ENCODE results near the gene BSG.
"Not testable (repeated sequence)": the region's sequence is repeated elsewhere in the genome, so short reads cannot be mapped to it uniquely, and the experiment has no call there.

BSG gene

DNA sequence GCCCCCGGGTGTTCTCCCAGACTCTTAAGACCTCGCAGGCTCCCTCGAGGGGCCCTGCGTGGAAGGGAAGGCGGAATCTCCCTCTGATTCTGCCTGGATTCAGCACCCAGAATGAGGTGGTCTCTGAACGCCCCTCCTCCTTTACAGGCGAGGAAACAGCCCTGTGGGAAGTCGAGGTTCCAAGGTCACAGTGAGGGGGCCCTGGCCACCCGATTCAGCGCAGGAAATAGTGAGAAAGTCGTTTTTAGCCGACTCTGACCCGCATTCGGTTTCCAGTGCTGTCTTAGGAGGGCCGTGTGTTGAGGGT is 1.1 kb downstream of the BSG start:
- DNase-seq, result no peak

DNA sequence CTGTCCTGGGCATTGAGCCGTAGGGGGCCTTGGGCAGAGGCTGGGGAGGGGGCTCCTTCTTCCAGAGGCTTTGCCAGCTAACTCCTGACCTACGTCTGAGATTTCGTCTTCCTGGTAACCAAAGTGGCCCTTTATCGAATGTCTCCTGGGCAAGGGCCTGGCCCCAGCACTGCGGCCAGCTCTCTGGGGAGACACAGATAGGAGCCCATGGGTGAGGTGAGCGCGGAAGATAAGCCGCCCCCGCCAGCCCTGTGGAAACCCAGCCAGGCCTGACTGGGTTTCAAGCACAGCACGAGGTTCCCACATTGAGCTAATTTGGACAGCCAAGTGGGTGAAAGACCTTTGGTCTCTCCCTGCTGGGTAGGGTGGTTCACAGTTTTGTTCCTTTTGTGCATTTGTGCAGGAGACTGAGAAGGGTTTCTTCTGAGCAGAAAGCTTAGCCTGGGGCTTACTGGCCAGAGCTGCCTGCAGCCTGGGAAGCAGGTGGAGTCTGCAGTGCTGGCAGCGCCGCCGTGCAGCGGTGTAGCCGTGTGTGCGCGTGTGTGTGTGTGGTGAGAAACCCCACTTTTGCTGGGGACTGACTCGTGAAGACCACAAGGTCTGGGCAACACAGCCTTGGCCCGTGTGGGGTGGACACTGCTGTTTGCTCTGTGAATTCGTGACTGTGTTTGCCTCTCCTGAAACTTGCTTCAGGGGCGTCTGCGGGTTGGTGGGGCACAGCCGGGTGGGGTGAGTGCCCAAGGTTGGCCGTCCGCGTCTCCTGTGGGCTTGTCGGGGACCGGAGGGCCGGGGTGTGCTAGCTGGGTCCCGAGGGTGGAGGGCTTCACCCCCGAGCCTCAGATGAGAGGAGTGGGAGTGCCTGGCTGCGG is 2.5 kb downstream of the BSG start:
- no peak for DNase-seq

DNA sequence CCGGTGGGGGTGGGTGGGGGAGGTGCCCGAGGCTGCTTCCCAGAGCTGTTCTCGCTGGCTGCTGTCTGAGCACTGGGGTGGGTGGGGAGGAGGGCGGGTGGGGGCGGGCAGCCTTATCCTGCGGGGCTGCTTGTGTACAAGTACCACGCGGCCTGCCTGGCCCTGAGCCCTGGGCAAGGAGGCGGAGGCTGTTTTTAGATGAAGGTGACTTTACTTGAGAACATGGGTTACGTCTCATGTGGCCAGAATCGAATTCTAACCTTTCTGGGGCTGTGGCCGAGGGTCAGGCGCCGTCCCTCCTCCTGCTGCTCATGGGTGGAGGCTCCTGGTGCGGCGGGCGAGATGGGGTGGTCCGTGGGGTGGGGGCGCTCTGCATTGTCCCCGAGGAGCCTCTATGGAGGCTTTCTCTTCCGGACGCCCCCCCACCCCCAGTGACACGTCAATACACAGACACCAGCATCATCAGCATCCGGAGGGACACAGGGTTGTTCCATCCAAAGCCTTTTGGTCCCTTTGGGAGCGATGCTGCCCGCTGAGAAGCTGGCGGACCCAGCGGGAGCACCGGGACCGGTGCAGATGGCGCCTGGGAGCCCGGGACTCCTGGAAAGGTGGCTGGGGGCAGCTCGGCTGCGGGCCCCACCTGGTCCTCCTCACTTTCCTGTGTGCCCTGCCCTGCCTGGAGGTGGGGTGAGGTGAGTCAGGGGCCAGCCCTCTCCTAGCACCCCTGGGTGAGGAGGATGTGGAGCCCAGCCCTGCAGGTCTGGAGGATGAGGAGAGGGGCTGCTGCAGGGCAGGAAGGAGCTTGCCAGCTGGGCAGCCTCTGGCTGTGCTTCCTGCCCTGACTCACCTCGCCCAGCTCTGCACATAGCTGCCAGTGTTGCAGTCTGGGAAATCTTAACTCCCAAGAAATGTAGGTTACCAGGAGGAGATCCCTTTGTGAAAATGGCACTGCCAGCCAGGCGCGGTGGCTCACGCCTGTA is 3.4 kb downstream of the BSG start:
- no peak for DNase-seq

DNA sequence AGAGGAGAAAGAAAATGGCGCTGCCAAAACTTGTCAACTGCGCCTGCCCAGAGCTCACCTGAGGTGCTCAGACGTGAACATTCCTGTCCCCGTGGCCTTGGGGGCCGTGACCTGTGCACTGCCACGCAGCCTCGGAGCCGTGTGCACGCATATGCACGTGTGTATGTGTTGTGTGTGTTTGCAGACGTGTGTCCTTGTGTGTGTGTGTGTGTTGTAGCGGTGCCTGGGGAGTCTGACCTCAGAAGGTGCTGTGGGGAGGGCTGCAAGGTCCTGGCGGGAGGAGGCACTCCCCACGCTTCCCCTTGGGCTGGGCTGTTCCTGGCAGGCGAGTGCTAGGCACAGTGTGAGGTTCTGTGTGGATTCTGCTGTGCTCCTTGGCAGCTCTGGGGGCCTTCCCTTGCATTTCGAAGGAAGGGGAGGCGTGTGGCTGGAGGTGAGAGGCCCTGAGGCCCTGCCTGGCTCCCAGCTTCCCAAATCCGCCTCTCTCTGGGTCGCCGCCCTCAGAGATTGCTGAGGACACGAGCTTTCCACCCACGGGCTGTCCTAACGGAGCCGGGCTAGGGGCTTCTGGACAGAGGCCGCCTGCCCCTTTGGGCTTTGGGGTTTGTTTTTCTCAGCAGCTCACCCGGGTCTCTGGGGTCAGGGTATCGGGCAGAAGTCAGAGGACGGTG is 4.5 kb downstream of the BSG start:
- DNase-seq, result no peak

DNA sequence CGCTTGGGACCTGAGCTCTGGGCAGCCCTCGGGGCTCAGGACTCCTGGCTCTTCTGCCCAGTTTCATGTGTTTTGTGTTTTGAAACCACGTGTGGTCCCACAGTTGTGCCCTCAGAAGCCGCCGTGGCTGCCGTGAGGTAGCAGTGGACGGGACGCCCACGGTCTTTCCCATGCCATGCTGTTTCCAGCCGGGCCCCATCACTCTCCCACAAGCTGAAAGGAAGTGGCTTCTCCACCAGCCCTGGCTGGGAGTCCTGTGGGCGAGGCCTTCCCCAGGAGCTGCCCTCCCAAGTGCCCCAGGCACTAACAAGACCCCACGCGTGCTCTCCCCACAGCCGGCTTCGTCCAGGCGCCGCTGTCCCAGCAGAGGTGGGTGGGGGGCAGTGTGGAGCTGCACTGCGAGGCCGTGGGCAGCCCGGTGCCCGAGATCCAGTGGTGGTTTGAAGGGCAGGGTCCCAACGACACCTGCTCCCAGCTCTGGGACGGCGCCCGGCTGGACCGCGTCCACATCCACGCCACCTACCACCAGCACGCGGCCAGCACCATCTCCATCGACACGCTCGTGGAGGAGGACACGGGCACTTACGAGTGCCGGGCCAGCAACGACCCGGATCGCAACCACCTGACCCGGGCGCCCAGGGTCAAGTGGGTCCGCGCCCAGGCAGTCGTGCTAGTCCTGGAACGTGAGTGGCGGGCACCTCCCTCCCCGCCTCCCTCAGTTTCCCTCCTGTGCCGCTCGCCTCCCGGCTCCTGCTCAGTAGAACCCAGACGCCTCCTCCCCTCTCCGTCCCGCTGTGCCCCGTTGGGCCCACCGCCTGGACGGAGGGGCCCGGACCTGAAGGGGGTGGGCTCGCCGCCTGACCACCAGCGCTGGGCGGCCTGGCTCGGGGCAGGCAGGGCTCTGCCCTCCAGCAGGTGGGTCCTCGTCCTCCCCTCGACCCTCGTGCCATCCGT is 5.3 kb downstream of the BSG start:
- no peak for DNase-seq

DNA sequence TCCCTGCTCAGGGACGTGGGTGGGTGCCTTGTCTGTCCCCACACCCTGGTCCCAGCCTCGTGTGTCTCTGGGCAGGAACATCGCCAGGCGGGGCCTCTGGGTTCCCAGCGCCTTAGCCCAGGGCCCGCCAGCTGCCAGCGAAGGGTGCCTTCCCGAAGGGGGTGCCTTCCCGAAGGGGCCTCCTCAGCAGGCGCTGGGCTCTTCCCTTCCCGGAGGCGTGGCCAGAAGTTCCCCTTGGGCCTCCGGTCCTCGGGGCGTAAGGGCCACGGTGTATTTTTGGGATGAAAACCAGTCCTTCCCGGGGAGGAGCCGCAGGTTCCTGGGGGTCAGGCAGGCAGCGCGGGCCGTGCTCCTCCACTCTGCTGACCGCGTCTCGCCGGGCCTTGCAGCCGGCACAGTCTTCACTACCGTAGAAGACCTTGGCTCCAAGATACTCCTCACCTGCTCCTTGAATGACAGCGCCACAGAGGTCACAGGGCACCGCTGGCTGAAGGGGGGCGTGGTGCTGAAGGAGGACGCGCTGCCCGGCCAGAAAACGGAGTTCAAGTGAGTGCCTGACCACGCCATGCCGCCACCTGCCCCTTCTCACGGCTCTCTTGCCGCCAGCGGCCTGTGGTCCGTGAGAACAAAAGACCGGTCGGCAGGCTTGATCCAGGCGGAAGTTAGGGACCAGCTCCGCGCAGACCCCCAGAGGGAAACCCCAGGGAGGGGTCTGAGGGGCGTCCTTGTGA is 6.9 kb downstream of the BSG start:
- DNase-seq, result no peak

DNA sequence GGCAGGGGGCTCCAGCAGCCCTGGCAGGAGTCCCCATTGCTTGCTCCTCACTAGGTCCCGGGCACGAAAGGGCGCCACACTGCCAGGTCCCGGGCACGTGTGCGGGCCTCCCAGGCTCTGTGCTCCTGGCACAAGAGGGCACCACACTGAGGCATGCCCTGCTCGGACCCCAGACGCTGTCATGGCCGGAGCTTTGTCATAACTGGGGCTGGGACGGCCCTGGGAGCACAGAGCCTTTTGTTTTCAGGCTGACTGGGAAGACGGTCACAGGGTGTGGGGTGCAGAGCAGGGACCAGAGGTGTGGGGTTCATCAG is 7.4 kb downstream of the BSG start:
- DNase-seq, result no peak

DNA sequence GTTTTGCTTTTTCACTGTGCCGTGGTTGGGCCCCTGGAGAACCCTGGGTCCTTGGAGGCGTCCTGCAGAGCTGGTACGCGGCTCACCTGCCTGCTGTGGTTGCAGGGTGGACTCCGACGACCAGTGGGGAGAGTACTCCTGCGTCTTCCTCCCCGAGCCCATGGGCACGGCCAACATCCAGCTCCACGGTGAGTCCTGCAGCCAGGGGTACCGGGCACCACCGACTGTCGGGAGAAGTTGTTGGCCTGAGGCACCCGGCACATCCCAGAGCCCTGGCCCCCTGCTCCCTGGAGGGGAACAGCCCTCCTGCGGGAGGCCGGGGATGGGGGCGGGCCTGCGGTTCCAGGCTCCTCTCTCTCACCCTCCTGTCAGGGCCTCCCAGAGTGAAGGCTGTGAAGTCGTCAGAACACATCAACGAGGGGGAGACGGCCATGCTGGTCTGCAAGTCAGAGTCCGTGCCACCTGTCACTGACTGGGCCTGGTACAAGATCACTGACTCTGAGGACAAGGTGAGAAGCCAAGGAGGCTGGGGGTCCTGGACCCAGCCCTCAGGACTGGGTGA is 8.0 kb downstream of the BSG start:
- DNase-seq, result no peak

DNA sequence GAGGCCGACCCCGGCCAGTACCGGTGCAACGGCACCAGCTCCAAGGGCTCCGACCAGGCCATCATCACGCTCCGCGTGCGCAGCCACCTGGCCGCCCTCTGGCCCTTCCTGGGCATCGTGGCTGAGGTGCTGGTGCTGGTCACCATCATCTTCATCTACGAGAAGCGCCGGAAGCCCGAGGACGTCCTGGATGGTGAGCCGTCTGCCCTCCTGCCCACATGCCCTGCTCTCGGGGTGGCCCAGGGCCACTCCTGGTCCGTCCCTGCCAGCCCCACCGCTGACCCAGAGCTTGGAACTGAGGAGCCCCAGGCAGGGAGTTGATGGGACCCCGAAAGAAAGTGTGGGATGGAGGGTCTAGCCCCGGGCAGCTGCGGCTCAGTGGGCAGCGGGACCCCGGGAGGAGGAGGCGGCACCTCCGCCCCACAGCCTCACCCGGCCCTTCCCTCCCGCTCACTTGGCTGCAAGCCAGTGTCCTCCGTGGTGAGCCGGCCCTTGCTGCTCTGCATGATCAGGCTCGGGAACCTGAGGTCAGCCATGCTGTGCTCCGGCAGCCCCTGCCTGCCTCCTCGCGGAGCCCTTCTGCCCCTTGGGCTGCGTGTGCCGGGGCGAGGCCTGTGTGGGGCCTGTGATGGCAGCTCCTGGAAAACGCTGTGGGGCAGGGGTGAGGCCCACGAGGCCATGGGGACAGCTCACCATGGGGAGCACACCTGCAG is 9.2 kb downstream of the BSG start:
- DNase-seq, result no peak

DNA sequence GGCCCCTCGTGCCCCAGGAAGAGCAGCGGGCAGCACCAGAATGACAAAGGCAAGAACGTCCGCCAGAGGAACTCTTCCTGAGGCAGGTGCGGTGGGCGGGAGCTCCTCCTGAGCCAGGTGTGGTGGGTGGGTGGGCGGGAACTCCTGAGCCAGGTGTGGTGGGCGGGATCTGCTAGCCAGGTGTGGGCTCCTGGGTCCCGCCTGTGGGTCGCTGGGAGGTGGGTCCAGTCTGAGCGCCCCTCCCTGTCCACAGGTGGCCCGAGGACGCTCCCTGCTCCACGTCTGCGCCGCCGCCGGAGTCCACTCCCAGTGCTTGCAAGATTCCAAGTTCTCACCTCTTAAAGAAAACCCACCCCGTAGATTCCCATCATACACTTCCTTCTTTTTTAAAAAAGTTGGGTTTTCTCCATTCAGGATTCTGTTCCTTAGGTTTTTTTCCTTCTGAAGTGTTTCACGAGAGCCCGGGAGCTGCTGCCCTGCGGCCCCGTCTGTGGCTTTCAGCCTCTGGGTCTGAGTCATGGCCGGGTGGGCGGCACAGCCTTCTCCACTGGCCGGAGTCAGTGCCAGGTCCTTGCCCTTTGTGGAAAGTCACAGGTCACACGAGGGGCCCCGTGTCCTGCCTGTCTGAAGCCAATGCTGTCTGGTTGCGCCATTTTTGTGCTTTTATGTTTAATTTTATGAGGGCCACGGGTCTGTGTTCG is 10.3 kb downstream of the BSG start:
- no peak for DNase-seq

DNA sequence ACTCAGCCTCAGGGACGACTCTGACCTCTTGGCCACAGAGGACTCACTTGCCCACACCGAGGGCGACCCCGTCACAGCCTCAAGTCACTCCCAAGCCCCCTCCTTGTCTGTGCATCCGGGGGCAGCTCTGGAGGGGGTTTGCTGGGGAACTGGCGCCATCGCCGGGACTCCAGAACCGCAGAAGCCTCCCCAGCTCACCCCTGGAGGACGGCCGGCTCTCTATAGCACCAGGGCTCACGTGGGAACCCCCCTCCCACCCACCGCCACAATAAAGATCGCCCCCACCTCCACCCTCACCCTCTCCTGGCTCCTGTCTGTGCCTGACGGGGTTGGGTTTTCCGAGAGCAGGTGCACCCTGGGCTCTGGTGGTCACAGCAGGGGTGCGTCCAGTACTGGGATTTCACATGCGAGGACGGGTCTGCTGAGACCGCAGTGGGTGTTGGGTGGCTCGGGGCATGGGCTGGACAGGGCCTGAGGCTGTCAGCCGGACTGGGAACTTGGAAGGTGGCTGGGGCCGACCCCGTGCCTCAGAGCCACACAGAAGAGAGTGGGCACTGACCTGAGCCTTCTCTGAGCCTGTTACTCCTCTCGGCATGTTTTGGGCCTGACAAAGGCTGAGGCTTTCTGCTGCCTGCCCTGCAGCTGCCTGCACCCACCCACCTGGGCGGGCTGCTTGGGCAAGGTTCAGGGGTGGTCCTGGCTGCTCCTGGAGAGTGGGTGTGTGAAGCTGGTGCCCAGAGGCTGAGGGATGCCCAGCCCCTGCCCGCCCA is 11.0 kb downstream of the BSG start:
- no peak for DNase-seq

DNA sequence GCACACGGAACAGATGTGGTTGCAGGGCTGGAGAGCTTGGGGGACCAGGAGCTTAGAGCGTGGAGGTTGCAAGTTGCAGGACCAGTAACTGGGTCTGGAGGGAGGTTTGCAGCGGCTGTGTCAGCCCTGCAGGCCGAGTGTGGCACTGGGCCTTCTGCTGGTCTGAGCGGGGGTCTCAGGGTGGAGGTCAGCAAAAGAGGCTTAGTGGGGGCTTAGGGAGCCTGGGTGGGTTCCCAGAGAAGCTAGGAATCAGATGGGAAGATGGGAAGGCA is 11.5 kb downstream of the BSG start:
- no peak for DNase-seq

DNA sequence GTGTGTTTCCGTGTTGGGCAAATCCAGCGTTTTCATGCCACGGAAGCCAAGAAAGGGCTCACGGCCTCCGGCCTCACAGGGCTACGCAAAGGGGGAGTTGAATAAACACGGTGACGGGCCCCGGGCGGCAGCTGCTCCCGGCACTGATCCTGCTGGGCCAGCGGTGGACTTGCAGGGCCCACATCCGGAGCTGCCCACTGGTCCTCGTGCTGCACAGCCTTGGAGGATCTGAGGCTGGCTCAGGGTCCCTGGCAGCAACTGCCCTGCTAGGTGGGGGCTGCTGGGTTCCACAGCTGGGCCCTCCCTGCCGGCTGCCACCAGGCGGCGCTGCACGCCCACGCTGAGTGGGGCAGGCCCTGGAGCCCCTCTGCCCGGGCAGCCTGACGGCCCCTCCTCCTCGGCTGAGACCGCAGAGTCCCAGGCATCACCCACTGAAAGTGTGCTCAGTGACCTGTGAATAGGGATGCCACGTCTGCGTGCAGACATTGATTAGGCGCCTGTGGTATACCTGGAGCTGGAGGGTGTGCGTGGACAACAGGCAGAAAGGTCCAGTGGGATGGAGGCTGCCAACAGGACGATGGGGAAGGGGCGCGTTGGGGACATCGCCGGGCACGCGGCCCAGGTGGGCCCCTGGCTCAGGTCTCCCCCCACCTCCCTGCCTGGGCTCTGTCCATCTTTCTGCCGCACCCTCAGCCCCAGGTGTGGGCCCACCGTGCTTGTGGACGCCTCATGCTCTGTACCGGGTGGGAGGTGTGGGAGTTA is 12.0 kb downstream of the BSG start:
- no peak for DNase-seq

DNA sequence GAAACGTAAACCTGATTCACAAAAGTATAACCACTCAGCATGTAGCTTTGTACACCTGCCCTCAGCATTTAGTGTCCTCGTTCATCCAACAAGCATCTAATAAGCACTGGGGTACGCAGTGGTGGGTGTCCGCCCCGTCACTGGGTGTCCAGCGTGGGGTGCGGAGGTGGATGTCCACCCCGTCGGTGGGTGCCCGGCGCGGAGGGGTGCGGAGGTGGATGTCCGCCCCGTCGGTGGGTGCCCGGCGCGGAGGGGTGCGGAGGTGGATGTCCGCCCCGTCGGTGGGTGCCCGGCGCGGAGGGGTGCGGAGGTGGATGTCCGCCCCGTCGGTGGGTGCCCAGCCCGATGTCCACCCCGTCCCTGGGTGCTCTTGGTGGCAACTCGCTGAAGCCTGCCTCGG is 12.8 kb downstream of the BSG start:
- not testable (repeated sequence) for DNase-seq

DNA sequence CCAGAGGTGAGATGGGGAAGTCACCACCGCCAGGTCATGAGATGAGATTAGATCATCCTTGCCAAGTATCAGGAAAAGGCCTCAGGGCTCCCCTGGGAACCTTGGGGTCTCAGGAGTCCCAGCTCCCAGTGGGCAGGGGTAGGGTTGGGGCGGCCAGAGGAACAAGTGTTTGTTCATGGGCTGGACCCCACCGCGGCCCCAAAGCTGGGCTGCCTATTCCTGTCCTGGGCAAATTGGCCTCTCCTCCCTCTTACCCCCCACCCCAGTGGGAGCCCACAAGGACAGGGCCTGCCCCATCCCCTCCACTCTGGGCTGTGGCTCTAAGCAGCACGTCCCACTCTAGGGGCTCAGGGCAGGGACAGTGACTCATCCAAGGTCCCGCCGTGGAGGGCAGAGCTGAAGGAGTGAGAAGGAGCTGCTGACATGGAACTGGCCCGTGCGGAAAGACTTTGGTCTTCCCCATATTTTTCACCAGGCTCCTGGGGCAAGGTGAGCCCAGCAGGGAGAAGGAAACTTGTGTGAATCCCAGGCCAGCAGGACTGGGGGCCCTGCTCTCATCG is 13.2 kb downstream of the BSG start:
- no peak for DNase-seq

DNA sequence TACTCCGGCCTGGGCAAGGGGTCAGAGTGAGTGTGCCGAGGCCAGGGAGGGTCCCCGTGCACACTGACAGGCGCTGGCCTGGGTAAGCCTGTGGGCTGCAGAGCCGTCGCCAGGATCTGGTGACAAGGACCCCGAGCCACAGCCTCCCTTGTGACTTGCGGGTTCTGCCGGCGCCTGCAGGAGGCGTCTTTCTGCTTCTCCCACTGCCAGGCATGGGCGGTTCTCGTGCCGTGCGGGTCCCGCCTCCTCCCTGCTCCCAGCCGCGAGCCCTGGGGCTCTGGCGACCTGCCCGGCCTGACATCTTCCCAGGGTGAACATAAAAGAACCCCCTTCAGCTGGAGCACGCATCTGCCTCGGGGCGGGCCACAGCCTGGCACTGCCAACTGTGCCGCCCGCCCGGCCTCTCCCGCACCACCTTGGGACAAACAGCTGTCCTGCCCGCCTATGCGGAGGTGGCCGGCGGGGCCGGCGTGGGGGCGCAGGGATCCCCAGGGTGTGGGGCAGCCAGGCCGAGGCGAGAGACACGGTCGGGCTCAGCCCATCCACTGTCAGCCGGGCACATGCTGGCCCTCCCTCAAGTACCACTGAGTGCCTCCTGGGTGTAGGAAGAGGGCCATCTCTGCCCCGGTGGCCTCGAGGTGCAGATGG is 15.8 kb downstream of the BSG start:
- DNase-seq, result peak; percentile 41

DNA sequence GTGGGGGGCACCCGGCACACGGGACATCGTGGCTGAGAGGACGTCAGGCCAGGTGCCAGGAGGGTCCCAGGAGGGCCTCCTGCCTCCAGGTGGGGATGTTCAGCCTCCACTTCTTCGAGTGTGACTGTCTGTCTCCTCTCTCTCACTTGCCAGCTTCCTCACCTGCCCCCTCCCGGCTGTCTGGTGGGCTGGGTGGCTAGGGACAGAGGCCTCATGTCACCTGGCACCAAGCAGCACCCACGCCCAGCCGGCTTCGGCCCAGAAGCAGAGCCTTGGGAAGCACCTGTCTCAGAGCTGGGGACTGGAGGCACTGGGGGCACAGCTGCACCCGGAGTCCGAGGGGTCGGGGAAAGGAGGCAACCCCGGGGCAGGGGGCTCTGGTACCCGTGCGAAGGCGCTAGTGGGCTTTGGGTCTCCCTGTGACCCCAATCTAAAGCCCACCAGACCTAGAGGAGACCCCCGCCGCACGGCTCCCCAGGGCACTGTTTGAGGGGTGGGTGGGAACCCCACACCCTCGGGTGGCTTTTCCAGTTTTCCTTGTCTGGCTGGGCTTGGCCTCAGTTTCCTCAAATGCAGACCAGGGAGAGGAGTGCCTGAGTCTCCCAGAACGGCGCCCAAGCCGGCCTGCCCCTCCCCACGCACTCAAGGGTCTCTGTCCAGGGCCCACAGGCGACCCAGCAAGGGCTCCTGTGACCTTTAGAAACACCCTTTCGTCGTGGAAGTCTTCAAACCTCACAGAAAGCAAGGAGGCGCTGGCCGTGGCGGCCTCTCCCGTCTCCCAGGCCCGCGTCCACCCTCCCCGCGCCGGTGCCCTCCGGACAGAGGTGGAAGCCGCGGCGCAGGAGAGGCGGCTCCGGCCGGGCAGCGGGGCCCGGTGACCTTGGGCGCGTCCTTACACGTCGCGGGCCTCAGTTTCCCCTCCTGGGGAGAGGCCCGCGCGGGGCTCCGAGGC is 16.6 kb downstream of the BSG start:
- no peak for DNase-seq

All from GOT3 (cell line).